Measurements from ENCODE around the gene NUDT3. TPM values are rescaled to one million over a fixed set of nuclear protein-coding genes. Genes with fewer than 3 reads are reported as not detected.
"Not testable (repeated sequence)": the region's sequence is repeated elsewhere in the genome, so short reads cannot be mapped to it uniquely, and the experiment has no call there.

The NUDT3 gene
- total RNA-seq, 1 donor from 2014 or later: 32.4 TPM

GRCh38 chr6:34292954-34293353 is 99.5 kb downstream of the NUDT3 start:
- DNase-seq (ENCODE audit: low spot score): no peak

- DNase-seq (ENCODE audit: low spot score): no peak
Observed at GRCh38 chr6:34289137-34289536, 103.3 kb downstream of the NUDT3 start.

GRCh38 chr6:34288581-34288980 is 103.9 kb downstream of the NUDT3 start:
- DNase-seq (ENCODE audit: low spot score): no peak

- no peak for DNase-seq (ENCODE audit: low spot score)
Observed at GRCh38 chr6:34285448-34286164, 106.9 kb downstream of the NUDT3 start.

GRCh38 chr6:34284563-34285447 is 107.7 kb downstream of the NUDT3 start:
- DNase-seq (ENCODE audit: low spot score): peak; percentile 49

GRCh38 chr6:34281702-34282334 is 110.7 kb downstream of the NUDT3 start:
- no peak for DNase-seq (ENCODE audit: low spot score)

- DNase-seq (ENCODE audit: low spot score): no peak
Observed at GRCh38 chr6:34280216-34280615, 112.3 kb downstream of the NUDT3 start.

GRCh38 chr6:34278833-34279232 is 113.6 kb downstream of the NUDT3 start:
- DNase-seq (ENCODE audit: low spot score): no peak

GRCh38 chr6:34277763-34278112 is 114.7 kb downstream of the NUDT3 start:
- no peak for DNase-seq (ENCODE audit: low spot score)

- DNase-seq (ENCODE audit: low spot score): no peak
Observed at GRCh38 chr6:34276881-34277762, 115.3 kb downstream of the NUDT3 start.

GRCh38 chr6:34276191-34276590 is 116.3 kb downstream of the NUDT3 start:
- no peak for DNase-seq (ENCODE audit: low spot score)

- no peak for DNase-seq (ENCODE audit: low spot score)
Observed at GRCh38 chr6:34275128-34275804, 117.2 kb downstream of the NUDT3 start.

- no peak for DNase-seq (ENCODE audit: low spot score)
Observed at GRCh38 chr6:34274129-34274528, 118.3 kb downstream of the NUDT3 start.

- no peak for DNase-seq (ENCODE audit: low spot score)
Observed at GRCh38 chr6:34273242-34273805, 119.1 kb downstream of the NUDT3 start.

GRCh38 chr6:34272013-34272926 is 120.2 kb downstream of the NUDT3 start:
- no peak for DNase-seq (ENCODE audit: low spot score)

GRCh38 chr6:34269658-34270341 is 122.7 kb downstream of the NUDT3 start:
- not testable (repeated sequence) for DNase-seq (ENCODE audit: low spot score)

- not testable (repeated sequence) for DNase-seq (ENCODE audit: low spot score)
Observed at GRCh38 chr6:34269132-34269531, 123.3 kb downstream of the NUDT3 start.

- no peak for DNase-seq (ENCODE audit: low spot score)
Observed at GRCh38 chr6:34267746-34268145, 124.7 kb downstream of the NUDT3 start.
